Measurements from ENCODE around the gene ABCC11.

ABCC11 gene

GRCh38 chr16:48126801-48127644 is 120.3 kb downstream of the ABCC11 start:
- FAIRE-seq, result no peak

- FAIRE-seq, result no peak
Observed at GRCh38 chr16:48125888-48126287, 121.5 kb downstream of the ABCC11 start.

- no peak for FAIRE-seq
Observed at GRCh38 chr16:48124266-48124665, 123.1 kb downstream of the ABCC11 start.

GRCh38 chr16:48123104-48123788 is 124.1 kb downstream of the ABCC11 start:
- FAIRE-seq, result no peak

- FAIRE-seq, result no peak
Observed at GRCh38 chr16:48121276-48121675, 126.1 kb downstream of the ABCC11 start.

- no peak for FAIRE-seq
Observed at GRCh38 chr16:48118841-48119240, 128.5 kb downstream of the ABCC11 start.

GRCh38 chr16:48117217-48118105 is 129.9 kb downstream of the ABCC11 start:
- FAIRE-seq, result no peak

Data from G401.6 (cell line).